IMR-90 (cell line): ENCODE measurements around the gene STUB1.

Experiments
- CEBPB ChIP-seq: IDR thresholded peaks from 2 replicates; pipeline ENCODE4 v1.6.1; 2012; ENCODE audit warnings: low read depth, low read length, improper control_type of control experiment
- CHD1 ChIP-seq: IDR thresholded peaks from 2 replicates; pipeline ENCODE4 v1.6.1; 2012; ENCODE audit warnings: low read depth, low read length, improper control_type of control experiment
- CTCF ChIP-seq: conservative IDR thresholded peaks from 2 replicates; pipeline ENCODE4 v1.5.1; 2012; ENCODE audit warnings: mild to moderate bottlenecking, low read depth, low read length, improper control_type of control experiment
- FOS ChIP-seq: fragments of 150-350 bp; IDR thresholded peaks from 2 replicates; pipeline ENCODE4 v1.6.1; 2016; ENCODE audit warnings: low read depth, low read length
- MAFK ChIP-seq: IDR thresholded peaks from 2 replicates; pipeline ENCODE4 v1.6.1; 2012; ENCODE audit warnings: low read depth, low read length, improper control_type of control experiment
- MAZ ChIP-seq: IDR thresholded peaks from 2 replicates; pipeline ENCODE4 v1.6.1; 2012; ENCODE audit warnings: low read depth, mild to moderate bottlenecking, low read length, improper control_type of control experiment, moderate library complexity, borderline replicate concordance
- NFE2L2 ChIP-seq: fragments of 150-350 bp; IDR thresholded peaks from 2 replicates; pipeline ENCODE4 v1.6.1; 2016; ENCODE audit warnings: low read depth, mild to moderate bottlenecking, low read length
- POLR2A ChIP-seq: IDR thresholded peaks from 2 replicates; pipeline ENCODE4 v1.6.1; 2012; ENCODE audit warnings: mild to moderate bottlenecking, low read depth, low read length
- RAD21 ChIP-seq: IDR thresholded peaks from 2 replicates; pipeline ENCODE4 v1.6.1; 2012; ENCODE audit warnings: low read length, improper control_type of control experiment
- RCOR1 ChIP-seq: IDR thresholded peaks from 2 replicates; pipeline ENCODE4 v1.6.1; 2012; ENCODE audit warnings: mild to moderate bottlenecking, low read length, improper control_type of control experiment; ENCODE audit not compliant: insufficient replicate concordance
- RFX5 ChIP-seq: IDR thresholded peaks from 2 replicates; pipeline ENCODE4 v1.8.0; 2012; ENCODE audit warnings: low read depth, mild to moderate bottlenecking, low read length, moderate library complexity
- SMC3 ChIP-seq: fragments of 150-350 bp; IDR thresholded peaks from 2 replicates; pipeline ENCODE4 v1.6.1; 2016; ENCODE audit warnings: low read depth, mild to moderate bottlenecking, antibody characterized with exemption, low read length, moderate library complexity
- USF2 ChIP-seq: fragments of 150-350 bp; IDR thresholded peaks from 2 replicates; pipeline ENCODE4 v1.6.1; 2017; ENCODE audit warnings: mild to moderate bottlenecking, antibody characterized with exemption, low read length, low read depth

GRCh38 chr16:668519-669171 lies 11.6 kb upstream of the STUB1 start:
- TF ChIP-seq CTCF, result no peak
- no peak for TF ChIP-seq POLR2A
- no peak for TF ChIP-seq SMC3
- TF ChIP-seq RFX5, result no peak
- TF ChIP-seq USF2, result no peak
- no peak for TF ChIP-seq RAD21
- TF ChIP-seq CEBPB, result no peak
- TF ChIP-seq RCOR1, result no peak
- TF ChIP-seq MAFK, result no peak
- no peak for TF ChIP-seq FOS
- peak; percentile 21; the same call in 1 of the 2 replicates for TF ChIP-seq MAZ
- no peak for TF ChIP-seq CHD1
- TF ChIP-seq NFE2L2, result no peak
